HG02943 (cell line): ENCODE results near the gene DHX32.

Experiments
- ATAC-seq: cut with Tn5 transposase; IDR thresholded peaks from one replicate; pipeline ENCODE4 v1.9.1; 2021; ENCODE audit warnings: mild to moderate bottlenecking, low read depth, moderate library complexity; ENCODE audit not compliant: unreplicated experiment

The DHX32 gene

DNA sequence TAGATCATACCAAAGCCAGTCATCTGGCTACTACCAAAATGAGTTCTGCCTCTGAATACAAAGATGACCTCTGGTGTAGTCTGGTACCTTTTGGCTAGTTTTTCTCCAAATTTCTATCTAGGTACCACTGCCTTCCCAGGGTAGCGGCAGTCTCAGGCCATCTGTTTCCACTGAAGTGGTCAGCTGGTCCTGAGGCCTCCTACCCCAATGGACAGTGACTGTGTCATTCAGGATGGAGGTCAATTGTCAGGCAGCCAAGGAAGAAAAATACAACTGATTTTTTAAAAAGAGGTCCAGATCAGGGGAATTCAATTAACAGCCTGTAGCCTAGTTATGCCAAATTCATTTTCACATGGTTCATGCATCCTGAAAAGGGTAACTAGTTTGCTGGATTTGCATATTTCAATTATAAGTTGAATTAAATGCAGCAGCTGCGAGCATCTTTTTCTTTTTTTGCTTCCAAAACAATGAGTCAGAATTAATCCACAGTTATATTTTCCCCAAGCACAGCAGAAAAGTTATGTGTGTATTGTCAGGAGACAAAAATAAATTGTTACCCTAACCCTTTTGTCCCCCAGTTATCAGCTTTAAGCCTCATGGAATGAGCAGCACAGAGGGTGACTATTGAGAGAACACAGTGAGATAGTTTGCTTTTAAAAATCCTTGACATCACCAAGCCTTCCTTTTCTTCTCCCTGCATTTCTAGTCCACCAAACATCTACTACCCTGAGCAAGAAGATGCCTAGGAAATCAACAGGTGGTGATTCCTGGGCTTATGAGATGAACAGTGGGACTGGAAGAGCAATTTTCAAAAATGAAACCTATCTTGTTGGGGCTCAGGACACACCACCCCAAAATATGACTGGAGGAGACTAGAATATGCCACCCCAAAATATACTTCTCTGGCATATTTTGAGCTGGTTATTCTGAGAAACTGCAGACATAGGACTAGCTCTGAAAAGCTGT is 30.0 kb downstream of the DHX32 start:
- ATAC-seq = no peak

- ATAC-seq = no peak
Measured at GRCh38 chr10:125849448-125849847, 31.6 kb downstream of the DHX32 start.

DNA sequence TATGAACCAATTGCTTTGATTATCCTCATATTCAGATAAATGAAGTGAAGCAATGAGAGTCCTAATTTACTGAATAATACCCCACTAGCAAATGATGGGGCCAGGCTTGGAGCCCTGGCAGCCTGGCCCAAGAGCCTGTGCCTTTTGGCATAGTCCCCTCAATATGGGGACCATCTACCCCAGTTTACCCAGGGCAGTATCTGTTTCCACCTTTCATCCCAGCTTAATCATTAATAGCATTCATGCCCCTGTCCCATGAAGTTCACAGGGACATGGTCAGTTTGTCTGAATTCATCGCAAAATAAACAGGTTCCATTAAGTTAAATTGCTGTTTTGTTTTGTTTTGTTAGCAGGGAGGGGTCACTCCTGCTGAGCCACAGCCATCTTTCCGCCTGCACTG is 32.2 kb downstream of the DHX32 start:
- ATAC-seq = no peak

DNA sequence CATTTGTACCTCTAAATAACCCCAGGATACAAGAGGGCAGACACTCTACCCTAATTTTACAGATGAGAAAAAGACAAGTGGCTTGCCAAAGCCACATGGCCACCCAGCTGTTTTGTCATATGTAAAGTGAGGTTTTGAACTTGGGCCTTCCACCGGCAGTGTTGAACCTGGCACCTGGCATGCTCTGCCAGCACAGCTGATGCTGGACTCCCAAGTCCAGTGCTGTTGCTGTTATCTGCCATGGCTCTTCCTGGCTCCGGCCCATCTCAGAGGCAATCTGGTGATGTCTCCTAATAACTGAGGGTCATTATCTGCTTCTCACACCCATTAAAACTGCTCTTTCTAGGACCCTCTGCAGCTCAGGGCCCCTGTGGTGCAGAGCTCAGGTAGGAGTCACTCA is 32.7 kb downstream of the DHX32 start:
- ATAC-seq = no peak

- ATAC-seq = no peak
Measured at GRCh38 chr10:125846894-125847293, 34.2 kb downstream of the DHX32 start.

DNA sequence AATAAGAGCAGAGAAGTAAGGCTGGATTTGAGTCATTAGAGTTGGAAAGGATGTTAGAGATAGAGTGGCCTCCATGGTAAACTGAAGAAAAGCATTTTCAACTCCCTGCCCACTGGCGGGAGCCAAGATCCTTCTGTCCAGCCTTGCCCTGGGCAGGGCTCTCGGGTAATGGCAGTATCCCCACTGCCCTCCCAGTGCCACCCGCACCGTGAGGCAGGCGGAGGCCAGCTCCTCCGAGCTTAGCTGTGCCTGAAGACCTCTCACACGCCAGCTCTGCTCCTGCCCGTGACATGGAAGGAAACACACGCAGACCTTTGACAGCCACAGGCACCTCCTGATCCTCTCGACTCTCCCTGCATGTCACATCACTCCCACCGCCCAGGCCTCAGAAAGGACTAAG is 35.5 kb downstream of the DHX32 start:
- no peak for ATAC-seq

DNA sequence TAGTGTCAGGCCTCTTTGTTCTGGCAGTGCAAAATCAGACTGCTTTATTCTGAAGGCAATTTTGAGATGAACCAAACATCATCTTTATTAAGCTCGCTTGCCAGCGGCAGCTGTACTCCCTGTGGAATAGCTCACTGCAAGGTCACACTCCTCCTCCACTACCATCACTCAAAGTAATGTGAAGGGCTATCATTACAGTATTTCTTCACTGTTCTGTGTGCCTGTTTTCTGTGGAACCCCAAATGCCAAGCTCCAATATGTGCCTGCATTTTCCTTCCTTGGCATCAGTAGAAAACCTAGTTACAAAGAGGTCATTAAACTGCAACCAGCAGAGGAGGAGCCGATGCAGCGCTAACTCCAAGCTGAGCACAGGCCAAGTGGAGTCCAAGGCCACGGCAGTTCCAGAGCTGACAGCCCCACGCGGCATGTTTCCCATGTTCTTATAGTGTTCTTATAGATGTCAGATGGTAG is 36.3 kb downstream of the DHX32 start:
- no peak for ATAC-seq

GRCh38 chr10:125843603-125844329 is 37.3 kb downstream of the DHX32 start:
- ATAC-seq = no peak

GRCh38 chr10:125840955-125841354 is 40.1 kb downstream of the DHX32 start:
- no peak for ATAC-seq

DNA sequence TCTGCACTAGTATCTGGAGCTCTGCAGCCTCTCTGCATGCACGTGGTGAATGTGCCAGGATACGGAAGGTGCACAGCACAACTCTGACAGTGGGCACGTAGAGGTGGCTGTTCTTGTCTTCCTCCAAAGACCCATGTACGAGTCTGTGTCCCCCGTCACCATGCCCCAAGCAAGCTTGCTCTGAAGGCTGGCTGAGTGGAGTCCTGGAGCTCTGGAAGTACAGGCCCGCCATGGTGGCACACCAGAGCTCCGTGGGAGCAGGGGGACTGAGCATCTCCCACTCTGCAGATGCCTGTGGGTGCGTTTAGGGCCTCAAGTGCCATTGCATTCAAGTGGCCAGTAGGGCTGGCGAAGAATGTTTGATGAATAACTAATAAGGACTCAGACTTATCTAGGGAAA is 40.7 kb downstream of the DHX32 start:
- no peak for ATAC-seq

GRCh38 chr10:125838802-125839575 is 42.1 kb downstream of the DHX32 start:
- ATAC-seq = no peak

- ATAC-seq = no peak
Measured at GRCh38 chr10:125836746-125837145, 44.3 kb downstream of the DHX32 start.

DNA sequence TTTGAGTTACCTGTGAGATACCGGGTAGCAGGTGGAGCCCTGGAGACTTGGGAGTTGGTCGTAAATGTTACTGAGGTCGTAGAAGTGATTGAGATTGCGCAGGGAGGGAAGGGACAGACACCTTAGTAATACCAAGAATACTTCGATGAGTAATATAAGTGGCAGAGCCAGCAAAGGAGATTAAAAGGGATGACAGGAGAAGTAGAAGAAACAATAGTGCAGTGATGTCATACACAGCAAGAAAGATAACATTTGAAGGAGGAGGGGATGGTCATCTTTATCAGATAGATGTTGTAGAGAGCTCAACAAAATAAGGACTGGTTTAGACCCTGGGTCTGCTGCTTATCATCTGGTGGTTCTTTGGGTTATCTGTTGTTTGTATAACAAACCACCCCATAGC is 52.8 kb downstream of the DHX32 start:
- no peak for ATAC-seq

DNA sequence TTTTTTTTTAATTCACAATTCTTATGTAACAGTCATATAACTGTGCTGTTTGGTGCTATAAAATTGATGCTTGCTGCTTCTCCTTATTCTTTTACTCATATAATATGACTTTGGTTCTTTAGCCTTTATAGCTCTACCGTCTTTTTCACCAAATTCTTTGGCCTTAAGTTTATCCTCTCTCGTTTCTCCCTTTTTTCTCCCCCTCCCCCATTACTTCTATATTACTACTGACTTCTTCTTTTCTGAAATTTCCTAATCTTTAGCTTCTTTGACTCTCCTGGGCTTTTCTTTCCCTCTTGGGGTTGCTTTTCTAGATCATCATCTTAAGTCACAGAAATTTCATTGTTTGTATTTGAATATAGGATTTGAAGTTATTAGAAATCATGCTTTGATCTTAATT is 54.0 kb downstream of the DHX32 start:
- no peak for ATAC-seq

DNA sequence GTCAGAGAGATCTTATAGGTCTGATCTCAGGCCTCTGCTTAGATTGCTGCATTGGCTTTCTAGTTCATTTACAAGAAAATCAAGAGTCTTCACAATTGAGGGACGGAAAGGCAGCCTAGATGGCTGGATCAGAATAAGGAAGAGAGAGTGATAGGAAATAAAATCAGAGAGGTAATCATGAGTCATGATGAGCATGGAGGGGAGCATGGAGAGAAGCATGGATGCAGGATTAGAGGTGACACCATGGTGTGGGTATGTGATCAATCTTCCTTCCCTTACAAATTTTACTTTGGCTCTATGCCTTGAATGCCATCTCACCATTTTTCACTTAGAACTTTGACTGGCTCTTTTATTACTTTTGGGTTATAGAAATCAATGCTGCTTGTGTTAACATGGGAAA is 56.4 kb downstream of the DHX32 start:
- no peak for ATAC-seq

DNA sequence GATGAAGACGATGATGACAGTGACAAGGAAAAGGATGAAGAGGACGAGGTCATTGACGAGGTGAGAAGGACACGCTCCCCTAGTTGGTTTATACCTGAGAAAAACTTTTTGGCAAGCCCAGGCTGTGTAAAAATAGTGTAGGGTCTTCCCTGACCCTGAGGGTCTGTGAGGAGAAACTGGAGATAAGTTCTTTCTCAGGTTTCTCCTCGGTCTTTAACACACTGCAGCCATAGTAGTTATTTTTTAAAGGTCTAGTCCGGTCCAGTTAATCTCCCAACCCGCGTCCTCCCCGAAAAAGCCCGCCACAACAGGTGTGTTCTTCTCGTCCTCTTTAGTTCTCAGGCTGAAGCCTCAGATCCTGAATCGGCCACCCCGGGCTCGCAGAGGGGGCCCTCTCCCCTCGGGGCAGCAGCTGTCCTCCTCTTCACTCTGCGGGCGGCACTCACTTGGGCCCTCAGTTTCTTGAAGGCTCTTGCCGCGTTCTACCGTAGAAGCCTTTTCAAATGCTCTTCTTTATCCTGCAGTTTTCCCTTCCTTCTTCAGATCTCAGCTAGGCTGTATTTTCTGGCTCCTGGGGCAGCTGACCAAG is 57.3 kb downstream of the DHX32 start:
- no peak for ATAC-seq

- ATAC-seq = peak; percentile 83
Measured at GRCh38 chr10:125822878-125823662, 58.0 kb downstream of the DHX32 start, which contains the start of the genes BCCIP and UROS. BCCIP (plus strand) TSS chr10:125823546; CDS start chr10:125823558, 12 bp downstream. UROS (minus strand) TSS chr10:125823258; CDS start chr10:125816499, 6,759 bp downstream.

DNA sequence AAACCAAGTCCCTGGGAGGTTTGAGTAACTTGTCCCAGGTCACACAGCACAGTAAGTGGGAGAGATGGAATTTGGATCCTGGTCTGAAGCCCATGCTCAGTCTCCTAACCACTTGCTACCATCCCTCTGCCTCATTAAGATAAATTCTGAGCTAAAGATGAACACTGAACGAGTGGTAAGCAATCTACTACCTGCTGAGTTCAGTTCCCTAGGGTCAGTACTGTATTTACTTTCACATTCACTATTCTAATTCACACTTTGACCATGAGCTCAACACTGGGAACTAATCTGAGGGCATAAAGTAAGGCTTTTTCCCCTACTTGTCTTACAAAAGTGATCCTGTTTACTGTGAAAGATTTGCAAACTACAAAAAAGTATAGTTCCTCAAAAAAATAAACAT is 60.4 kb downstream of the DHX32 start:
- ATAC-seq = peak; percentile 48

DNA sequence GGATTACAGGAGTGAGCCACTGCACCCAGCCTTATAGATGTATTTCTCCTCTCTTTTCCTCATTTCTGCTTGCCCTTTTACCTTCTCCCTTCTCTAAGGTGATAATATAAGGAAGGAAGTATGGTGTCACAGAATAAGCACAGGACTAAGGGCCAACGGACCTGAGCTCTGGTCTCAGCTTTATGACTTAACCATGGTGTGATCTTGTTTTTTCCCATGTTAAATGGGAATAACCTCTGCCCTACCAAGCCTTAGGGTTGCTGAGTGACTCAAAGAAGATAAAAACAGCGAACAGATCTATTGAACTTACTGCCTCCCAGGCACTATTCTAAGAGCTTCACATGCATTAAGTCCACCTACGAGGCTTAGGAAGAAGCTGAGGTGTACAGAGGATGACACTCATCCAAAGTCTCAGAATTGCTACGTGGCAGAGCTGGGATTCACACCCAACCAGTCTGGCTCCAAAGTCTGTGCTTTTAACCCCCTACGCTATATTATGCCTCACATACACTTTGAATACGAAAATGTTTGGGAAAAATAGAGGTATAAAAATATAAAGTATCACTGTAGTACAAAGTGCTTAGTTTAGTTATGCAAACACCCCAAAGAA is 63.6 kb downstream of the DHX32 start:
- ATAC-seq = no peak
